ENCODE data around the gene GULP1. TPM values are rescaled to one million over a fixed set of nuclear protein-coding genes. Genes with fewer than 3 reads are reported as not detected.

The GULP1 gene
- total and polyA plus RNA-seq, 2 donors = 4.1 to 4.8 TPM

- DNase-seq (ENCODE audit: low read depth in 6 of 9, low spot score in 9 of 9) = no peak
- no peaks in the 10 kb centered on the region for H3K27me3 ChIP-seq (ENCODE audit: control insufficient read depth in 2 of 2, insufficient read depth in 1 of 2, low read length in 1 of 2)
- H3K4me1 ChIP-seq (ENCODE audit: control insufficient read depth in 2 of 2, insufficient read depth in 2 of 2, low read length in 2 of 2) = no peaks in the 10 kb centered on the region
- H3K27ac ChIP-seq (ENCODE audit: low read depth in 1 of 2, low read length in 1 of 2) = no peak overlapping the region
- no peaks in the 10 kb centered on the region for H3K9me3 ChIP-seq (ENCODE audit: control insufficient read depth in 2 of 2, insufficient read depth in 1 of 2, low read length in 1 of 2)
- no peak overlapping the region for H3K4me3 ChIP-seq (ENCODE audit: low read length in 2 of 2)
- 88% methylated on average over 2 of the region's 2 CpGs for WGBS
- no peaks in the 10 kb centered on the region for H3K36me3 ChIP-seq (ENCODE audit: control insufficient read depth in 2 of 2, insufficient read depth in 2 of 2, low read length in 1 of 2)
These were observed 143.4 kb downstream of the GULP1 start for GRCh38 chr2:188435115-188435514.

- 94% methylated on average over 3 of the region's 3 CpGs for WGBS
These were observed 145.9 kb downstream of the GULP1 start for GRCh38 chr2:188437537-188437936.

GRCh38 chr2:188439986-188440385 lies 148.3 kb downstream of the GULP1 start:
- no peak for DNase-seq (ENCODE audit: low read depth in 6 of 9, low spot score in 9 of 9)
- Histone ChIP-seq H3K27me3 (ENCODE audit: control insufficient read depth in 2 of 2, insufficient read depth in 1 of 2, low read length in 1 of 2) (no peaks in the 10 kb centered on the region), H3K9me3 (ENCODE audit: control insufficient read depth in 2 of 2, insufficient read depth in 1 of 2, low read length in 1 of 2) (no peaks in the 10 kb centered on the region), H3K4me1 (ENCODE audit: control insufficient read depth in 2 of 2, insufficient read depth in 2 of 2, low read length in 2 of 2) (no peaks in the 10 kb centered on the region), H3K4me3 (ENCODE audit: low read length in 2 of 2) (no peak overlapping the region), H3K36me3 (ENCODE audit: control insufficient read depth in 2 of 2, insufficient read depth in 2 of 2, low read length in 1 of 2) (no peaks in the 10 kb centered on the region), H3K27ac (ENCODE audit: low read depth in 1 of 2, low read length in 1 of 2) (no peak overlapping the region)

More at GRCh38 chr2:188437537-188437936, 145.9 kb downstream of the GULP1 start:
- H3K36me3 ChIP-seq (ENCODE audit: control insufficient read depth in 2 of 2, insufficient read depth in 2 of 2, low read length in 1 of 2) = no peaks in the 10 kb centered on the region
- no peaks in the 10 kb centered on the region for H3K4me1 ChIP-seq (ENCODE audit: control insufficient read depth in 2 of 2, insufficient read depth in 2 of 2, low read length in 2 of 2)
- no peak for DNase-seq (ENCODE audit: low read depth in 6 of 9, low spot score in 9 of 9)
- H3K9me3 ChIP-seq (ENCODE audit: control insufficient read depth in 2 of 2, insufficient read depth in 1 of 2, low read length in 1 of 2) = no peaks in the 10 kb centered on the region
- H3K4me3 ChIP-seq (ENCODE audit: low read length in 2 of 2) = no peak overlapping the region
- H3K27me3 ChIP-seq (ENCODE audit: control insufficient read depth in 2 of 2, insufficient read depth in 1 of 2, low read length in 1 of 2) = no peaks in the 10 kb centered on the region
- no peak overlapping the region for H3K27ac ChIP-seq (ENCODE audit: low read depth in 1 of 2, low read length in 1 of 2)

GRCh38 chr2:188440849-188441248 lies 149.2 kb downstream of the GULP1 start:
- no peak for DNase-seq (ENCODE audit: low read depth in 6 of 9, low spot score in 9 of 9)

GRCh38 chr2:188441288-188441947 lies 149.7 kb downstream of the GULP1 start:
- Histone ChIP-seq H3K4me3 (ENCODE audit: low read length in 2 of 2) (no peak overlapping the region), H3K36me3 (ENCODE audit: control insufficient read depth in 2 of 2, insufficient read depth in 2 of 2, low read length in 1 of 2) (no peaks in the 10 kb centered on the region), H3K4me1 (ENCODE audit: control insufficient read depth in 2 of 2, insufficient read depth in 2 of 2, low read length in 2 of 2) (no peaks in the 10 kb centered on the region), H3K27ac (ENCODE audit: low read depth in 1 of 2, low read length in 1 of 2) (no peak overlapping the region), H3K27me3 (ENCODE audit: control insufficient read depth in 2 of 2, insufficient read depth in 1 of 2, low read length in 1 of 2) (no peaks in the 10 kb centered on the region), H3K9me3 (ENCODE audit: control insufficient read depth in 2 of 2, insufficient read depth in 1 of 2, low read length in 1 of 2) (no peaks in the 10 kb centered on the region)
- WGBS = 94% methylated on average over 1 of the region's 1 CpG
- DNase-seq (ENCODE audit: low read depth in 6 of 9, low spot score in 9 of 9) = no peak

More at GRCh38 chr2:188440849-188441248, 149.2 kb downstream of the GULP1 start:
- Histone ChIP-seq H3K9me3 (ENCODE audit: control insufficient read depth in 2 of 2, insufficient read depth in 1 of 2, low read length in 1 of 2) (no peaks in the 10 kb centered on the region), H3K27ac (ENCODE audit: low read depth in 1 of 2, low read length in 1 of 2) (no peak overlapping the region), H3K4me1 (ENCODE audit: control insufficient read depth in 2 of 2, insufficient read depth in 2 of 2, low read length in 2 of 2) (no peaks in the 10 kb centered on the region), H3K36me3 (ENCODE audit: control insufficient read depth in 2 of 2, insufficient read depth in 2 of 2, low read length in 1 of 2) (no peaks in the 10 kb centered on the region), H3K4me3 (ENCODE audit: low read length in 2 of 2) (no peak overlapping the region), H3K27me3 (ENCODE audit: control insufficient read depth in 2 of 2, insufficient read depth in 1 of 2, low read length in 1 of 2) (no peaks in the 10 kb centered on the region)
- WGBS = 26% methylated on average over 3 of the region's 3 CpGs

GRCh38 chr2:188443207-188443606 lies 151.5 kb downstream of the GULP1 start:
- Histone ChIP-seq H3K27me3 (ENCODE audit: control insufficient read depth in 2 of 2, insufficient read depth in 1 of 2, low read length in 1 of 2) (no peaks in the 10 kb centered on the region), H3K27ac (ENCODE audit: low read depth in 1 of 2, low read length in 1 of 2) (no peak overlapping the region), H3K36me3 (ENCODE audit: control insufficient read depth in 2 of 2, insufficient read depth in 2 of 2, low read length in 1 of 2) (no peaks in the 10 kb centered on the region), H3K9me3 (ENCODE audit: control insufficient read depth in 2 of 2, insufficient read depth in 1 of 2, low read length in 1 of 2) (no peaks in the 10 kb centered on the region), H3K4me3 (ENCODE audit: low read length in 2 of 2) (no peak overlapping the region), H3K4me1 (ENCODE audit: control insufficient read depth in 2 of 2, insufficient read depth in 2 of 2, low read length in 2 of 2) (no peaks in the 10 kb centered on the region)
- 93% methylated on average over 3 of the region's 3 CpGs for WGBS
- no peak for DNase-seq (ENCODE audit: low read depth in 6 of 9, low spot score in 9 of 9)

- Histone ChIP-seq H3K27me3 (ENCODE audit: control insufficient read depth in 2 of 2, insufficient read depth in 1 of 2, low read length in 1 of 2) (no peaks in the 10 kb centered on the region), H3K4me1 (ENCODE audit: control insufficient read depth in 2 of 2, insufficient read depth in 2 of 2, low read length in 2 of 2) (no peaks in the 10 kb centered on the region), H3K36me3 (ENCODE audit: control insufficient read depth in 2 of 2, insufficient read depth in 2 of 2, low read length in 1 of 2) (no peaks in the 10 kb centered on the region), H3K4me3 (ENCODE audit: low read length in 2 of 2) (no peak overlapping the region), H3K9me3 (ENCODE audit: control insufficient read depth in 2 of 2, insufficient read depth in 1 of 2, low read length in 1 of 2) (no peaks in the 10 kb centered on the region), H3K27ac (ENCODE audit: low read depth in 1 of 2, low read length in 1 of 2) (no peak overlapping the region)
- 95% methylated on average over 3 of the region's 3 CpGs for WGBS
- no peak for DNase-seq (ENCODE audit: low read depth in 6 of 9, low spot score in 9 of 9)
These were observed 152.6 kb downstream of the GULP1 start for GRCh38 chr2:188444106-188444835.

GRCh38 chr2:188449561-188449960 lies 157.9 kb downstream of the GULP1 start:
- no peak overlapping the region for H3K4me3 ChIP-seq (ENCODE audit: low read length in 2 of 2)
- WGBS = 91% methylated on average over 1 of the region's 1 CpG
- peaks cover 0 to 3% of the 10 kb centered on the region in 2 donors for H3K9me3 ChIP-seq (ENCODE audit: control insufficient read depth in 2 of 2, insufficient read depth in 1 of 2, low read length in 1 of 2)
- H3K36me3 ChIP-seq (ENCODE audit: control insufficient read depth in 2 of 2, insufficient read depth in 2 of 2, low read length in 1 of 2) = no peaks in the 10 kb centered on the region
- no peak overlapping the region for H3K27ac ChIP-seq (ENCODE audit: low read depth in 1 of 2, low read length in 1 of 2)
- no peak for DNase-seq (ENCODE audit: low read depth in 6 of 9, low spot score in 9 of 9)
- H3K4me1 ChIP-seq (ENCODE audit: control insufficient read depth in 2 of 2, insufficient read depth in 2 of 2, low read length in 2 of 2) = no peaks in the 10 kb centered on the region
- no peaks in the 10 kb centered on the region for H3K27me3 ChIP-seq (ENCODE audit: control insufficient read depth in 2 of 2, insufficient read depth in 1 of 2, low read length in 1 of 2)

- H3K27me3 ChIP-seq (ENCODE audit: control insufficient read depth in 2 of 2, insufficient read depth in 1 of 2, low read length in 1 of 2) = no peaks in the 10 kb centered on the region
These were observed 158.3 kb downstream of the GULP1 start for GRCh38 chr2:188449971-188450370.

More at GRCh38 chr2:188449971-188450370, 158.3 kb downstream of the GULP1 start:
- H3K9me3 ChIP-seq (ENCODE audit: control insufficient read depth in 2 of 2, insufficient read depth in 1 of 2, low read length in 1 of 2) = peaks cover 0 to 3% of the 10 kb centered on the region in 2 donors
- H3K36me3 ChIP-seq (ENCODE audit: control insufficient read depth in 2 of 2, insufficient read depth in 2 of 2, low read length in 1 of 2) = no peaks in the 10 kb centered on the region
- H3K4me3 ChIP-seq (ENCODE audit: low read length in 2 of 2) = no peak overlapping the region
- no peak for DNase-seq (ENCODE audit: low read depth in 6 of 9, low spot score in 9 of 9)
- no peak overlapping the region for H3K27ac ChIP-seq (ENCODE audit: low read depth in 1 of 2, low read length in 1 of 2)
- H3K4me1 ChIP-seq (ENCODE audit: control insufficient read depth in 2 of 2, insufficient read depth in 2 of 2, low read length in 2 of 2) = no peaks in the 10 kb centered on the region

Data from thymus (tissue), 11 donors.